NCI-H82 (cell line): ENCODE measurements around the gene PSME3IP1.
"Not testable (repeated sequence)": the region's sequence is repeated elsewhere in the genome, so short reads cannot be mapped to it uniquely, and the experiment has no call there.

Source experiments
- DNase-seq: peaks from one replicate; lab custom pipeline; 2025; lab: John Stamatoyannopoulos, UW

The PSME3IP1 gene

GRCh38 chr16:57123974-57124674 is 61.7 kb downstream of the PSME3IP1 start:
- no peak for DNase-seq

DNA sequence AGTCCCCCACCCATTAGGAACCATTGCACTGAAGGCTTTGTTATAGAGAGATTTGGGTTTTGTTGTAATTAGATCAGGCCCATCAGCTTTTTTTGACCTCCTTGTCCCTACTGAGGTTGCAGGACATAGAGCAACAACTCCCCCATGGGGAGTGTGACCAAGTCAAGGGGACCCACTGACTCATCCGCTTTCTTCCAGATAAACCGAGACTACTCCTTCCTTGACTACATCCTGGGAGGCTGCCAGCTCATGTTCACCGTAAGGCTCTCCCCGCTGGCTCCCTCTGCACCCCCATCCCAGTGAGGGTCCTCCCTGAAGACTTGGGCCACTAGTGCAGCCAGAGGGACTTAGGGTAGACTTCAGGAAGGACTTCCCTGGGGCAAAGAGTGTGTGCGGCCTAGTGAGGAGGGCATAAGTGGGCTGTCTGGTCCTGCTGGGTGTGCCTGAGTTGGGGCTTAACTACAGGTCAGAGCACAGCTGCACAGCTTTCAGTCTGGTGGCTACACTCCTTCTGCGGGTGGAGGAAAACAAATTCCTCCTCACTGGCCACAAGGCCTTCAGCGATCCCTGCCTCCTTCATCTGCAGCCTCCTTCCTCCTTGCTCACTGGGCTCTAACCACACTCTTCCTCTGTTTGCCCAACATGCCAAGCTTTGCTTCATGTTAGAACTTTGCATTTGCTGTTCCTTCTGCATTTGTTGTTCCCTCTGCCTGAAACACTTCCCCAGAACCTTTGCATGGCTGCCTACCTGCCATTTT is 62.4 kb downstream of the PSME3IP1 start:
- DNase-seq, result no peak

DNA sequence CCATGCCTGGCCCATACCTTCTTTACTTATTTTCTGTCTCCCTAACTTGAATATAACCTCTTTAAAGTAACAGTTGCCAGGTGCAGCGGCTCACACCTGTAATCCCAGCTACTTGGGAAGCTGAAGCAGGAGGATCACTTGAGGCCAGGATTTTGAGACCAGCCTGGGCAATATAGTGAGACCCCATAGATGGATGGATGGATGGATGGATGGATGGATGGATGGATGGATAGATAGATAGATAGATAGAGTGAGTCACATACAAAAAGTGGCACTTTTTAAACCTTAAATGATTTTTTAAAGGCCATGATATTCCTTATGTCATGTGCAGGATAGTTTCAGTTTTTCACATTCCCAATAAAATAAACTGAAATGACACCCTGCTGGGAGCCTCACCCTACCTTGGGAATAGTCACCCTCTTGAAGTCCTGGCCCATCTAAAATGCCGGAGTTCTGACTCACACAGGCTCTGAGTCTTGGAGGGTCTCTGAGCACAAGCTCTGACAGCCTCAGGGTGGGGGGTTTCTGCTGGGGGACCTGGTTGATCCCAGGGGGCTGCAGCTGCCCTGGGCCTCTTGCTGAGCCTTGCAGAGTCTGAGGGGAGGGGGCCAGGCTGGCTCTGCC is 67.3 kb downstream of the PSME3IP1 start:
- no peak for DNase-seq

DNA sequence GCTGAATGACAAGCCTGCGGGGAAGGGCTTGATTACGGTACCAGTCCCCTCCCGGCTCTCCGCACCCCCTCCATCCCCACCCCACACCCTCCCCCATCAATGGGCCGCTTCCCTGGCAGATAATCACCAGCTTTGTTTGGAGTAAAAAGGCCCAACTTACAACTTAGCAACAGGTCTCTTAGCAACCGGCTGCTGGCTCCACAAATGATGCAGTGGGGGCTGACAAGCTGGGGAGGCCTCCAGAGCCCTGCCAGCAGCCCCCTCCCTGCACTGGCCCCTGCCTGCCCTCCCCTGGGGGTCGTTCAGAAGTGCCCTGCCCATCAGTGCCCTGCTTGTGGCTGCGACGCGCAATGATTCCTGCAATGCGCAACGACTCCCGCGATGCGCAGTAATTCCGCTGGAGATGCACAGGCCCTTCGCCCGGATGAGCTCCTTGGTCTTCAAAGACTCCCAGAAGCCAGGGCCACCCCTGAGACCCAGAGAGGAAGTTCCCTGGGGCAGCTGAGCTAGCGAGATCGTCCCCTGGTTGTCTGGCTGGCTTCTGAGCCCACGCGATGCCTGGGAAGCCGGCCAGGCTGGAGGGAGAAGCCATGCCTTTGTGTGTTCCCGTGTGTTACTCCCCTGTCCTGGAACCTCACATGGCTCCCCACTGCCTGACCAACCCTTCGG is 70.2 kb downstream of the PSME3IP1 start:
- no peak for DNase-seq

DNA sequence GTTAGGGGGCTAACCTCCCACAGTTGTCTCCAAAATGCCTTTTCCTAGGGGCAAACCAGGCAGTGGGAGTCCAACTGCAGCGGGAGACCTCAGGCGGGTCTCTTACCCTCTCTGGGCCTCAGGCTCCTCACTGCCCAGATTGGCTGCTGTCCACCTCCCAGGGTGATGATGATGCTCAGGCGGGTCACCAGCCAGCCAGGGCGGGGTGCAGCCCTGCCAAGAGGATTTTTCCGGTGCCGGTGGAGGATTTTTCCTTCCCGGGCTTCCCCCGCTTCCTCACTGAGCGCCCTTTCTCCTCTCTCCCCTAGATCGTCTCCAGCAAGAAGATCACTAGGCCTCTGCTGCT is 70.7 kb downstream of the PSME3IP1 start:
- DNase-seq, result no peak

DNA sequence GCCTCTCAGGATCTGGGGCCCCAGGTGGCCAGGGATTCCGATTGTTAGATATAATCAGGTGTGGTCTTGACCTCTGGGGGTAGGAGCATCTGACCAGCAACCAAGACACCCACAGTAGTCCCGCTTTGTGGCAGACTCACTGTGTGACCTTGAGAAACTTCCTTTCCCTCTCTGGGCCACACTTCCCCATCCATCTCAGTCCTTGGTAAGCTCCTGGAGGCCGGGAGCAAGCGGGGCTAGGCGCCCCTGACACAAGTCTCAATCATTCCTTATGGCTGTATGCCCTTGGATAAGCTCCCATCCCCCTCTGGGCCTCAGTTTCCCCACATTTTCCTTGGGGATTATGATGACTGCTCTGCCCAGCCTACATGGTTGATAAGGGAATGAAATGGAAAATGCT is 72.2 kb downstream of the PSME3IP1 start:
- DNase-seq, result no peak

DNA sequence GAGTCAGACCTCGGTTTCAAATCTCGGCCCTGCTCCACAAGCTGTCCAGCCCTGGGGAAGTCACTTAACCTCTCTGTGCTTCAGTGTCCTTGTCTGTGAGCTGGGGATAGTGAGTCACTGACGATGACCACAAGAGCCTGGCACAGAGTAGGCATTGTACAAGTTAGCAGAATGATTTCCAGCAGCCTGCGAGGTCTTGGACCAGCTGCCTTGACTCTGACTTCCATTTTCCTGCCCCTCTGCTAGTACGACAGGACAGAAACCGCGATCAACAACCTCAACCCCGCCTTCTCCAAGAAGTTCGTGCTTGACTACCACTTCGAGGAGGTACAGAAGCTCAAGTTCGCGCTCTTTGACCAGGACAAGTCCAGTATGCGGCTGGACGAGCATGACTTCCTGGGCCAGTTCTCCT is 72.8 kb downstream of the PSME3IP1 start:
- DNase-seq, result no peak

DNA sequence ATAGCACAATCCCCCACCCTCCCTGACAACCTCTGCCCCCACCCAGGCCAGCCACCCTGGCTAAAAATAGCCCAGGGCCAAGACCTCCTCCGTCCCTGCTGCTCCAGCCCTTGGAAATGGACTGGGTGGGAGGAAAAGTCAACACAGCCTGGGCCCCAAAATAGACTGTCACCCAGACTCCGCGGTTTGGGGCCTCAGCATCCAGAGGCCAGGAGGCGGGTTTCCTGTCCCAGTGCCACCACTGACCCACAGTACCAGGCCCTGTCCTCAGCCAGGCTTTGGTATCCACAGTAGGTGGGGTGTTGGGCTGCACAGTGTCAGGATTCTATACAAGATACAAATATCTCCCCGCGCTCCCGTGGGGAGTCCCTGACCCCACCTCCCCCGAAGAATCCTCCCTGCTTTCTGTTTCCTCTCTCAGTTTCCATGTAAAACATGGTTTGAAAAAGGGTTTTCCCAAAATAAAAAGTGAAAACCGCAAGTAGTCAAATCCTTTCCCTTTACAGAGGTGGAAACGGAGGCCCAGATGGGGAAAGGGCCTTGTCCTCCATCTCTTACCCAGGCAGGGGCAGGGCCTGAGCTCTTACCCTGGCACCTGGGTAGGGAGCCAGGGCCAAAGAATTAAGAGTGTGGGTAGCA is 73.3 kb downstream of the PSME3IP1 start:
- DNase-seq, result no peak

GRCh38 chr16:57111420-57111819 is 74.4 kb downstream of the PSME3IP1 start:
- DNase-seq, result no peak

GRCh38 chr16:57110937-57111336 is 74.9 kb downstream of the PSME3IP1 start:
- no peak for DNase-seq

GRCh38 chr16:57109259-57110105 is 76.4 kb downstream of the PSME3IP1 start:
- DNase-seq, result not testable (repeated sequence)

DNA sequence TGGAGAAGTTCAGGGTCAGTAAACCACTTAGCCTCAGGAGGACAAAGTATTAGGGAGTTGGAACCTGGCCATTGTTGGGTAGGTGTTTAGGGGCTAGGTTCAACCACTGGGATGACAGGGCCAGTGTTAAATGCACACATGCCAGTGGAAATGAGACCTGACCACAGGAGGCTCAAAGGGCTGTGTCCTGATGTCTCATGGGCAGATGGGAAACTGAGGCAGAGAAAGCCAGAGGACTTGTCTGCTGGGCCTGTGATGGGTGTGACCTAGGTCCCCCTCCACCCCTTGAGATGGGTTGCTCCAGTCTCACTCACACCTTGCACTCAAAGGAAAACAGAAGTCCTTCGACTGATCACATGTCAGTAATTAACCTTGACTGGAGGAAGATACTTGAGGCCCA is 77.4 kb downstream of the PSME3IP1 start:
- DNase-seq, result no peak

DNA sequence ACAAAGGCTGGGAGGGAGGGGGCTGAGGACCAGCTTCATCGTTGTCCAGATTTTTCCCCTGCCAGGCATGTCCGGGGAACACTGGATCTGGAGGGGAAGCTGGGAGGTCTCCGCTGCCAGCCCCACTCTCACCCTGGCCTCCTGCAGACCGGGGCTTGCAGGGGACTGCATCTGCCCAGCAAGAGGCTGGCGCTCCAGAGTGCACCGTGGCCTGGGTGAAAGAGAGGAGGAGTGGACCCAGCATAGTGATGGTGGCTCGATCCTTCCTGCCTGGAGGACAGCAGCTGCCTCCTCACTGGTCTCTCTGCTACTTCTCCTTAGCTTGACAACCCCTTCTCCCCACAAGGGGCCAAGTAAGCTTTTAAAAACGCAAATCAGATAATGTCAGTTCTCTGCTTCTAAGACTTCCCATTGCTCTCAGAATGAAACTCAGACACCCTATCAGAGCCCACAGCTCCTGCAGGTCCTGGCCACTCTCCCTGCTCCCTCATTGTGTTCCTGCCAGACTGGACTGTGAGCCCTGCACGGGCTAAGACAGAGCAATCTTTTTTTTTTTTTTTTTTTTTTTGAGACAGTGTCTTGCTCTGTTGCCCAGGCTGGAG is 78.4 kb downstream of the PSME3IP1 start:
- DNase-seq, result no peak

- DNase-seq, result no peak
Observed at GRCh38 chr16:57106767-57107166, 79.1 kb downstream of the PSME3IP1 start.

DNA sequence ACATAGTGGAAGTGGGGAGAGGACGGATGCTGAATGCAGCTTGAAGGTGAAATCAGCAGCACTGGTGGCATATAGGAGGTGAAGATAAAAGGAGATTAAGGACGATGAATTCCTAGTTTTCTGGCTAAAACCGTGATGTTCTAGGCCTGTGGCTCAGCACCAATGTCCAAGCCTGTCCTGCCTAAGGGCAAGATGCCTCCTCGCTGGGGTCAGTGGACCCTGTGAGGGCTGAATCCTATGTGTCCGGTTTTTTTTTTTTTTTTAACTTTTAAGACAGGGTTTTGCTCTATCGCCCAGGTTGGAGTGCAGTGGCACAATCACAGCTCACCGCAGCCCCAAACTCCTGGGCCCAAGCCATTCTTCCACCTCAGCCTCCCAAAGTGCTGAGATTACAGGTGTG is 80.7 kb downstream of the PSME3IP1 start:
- DNase-seq, result no peak

GRCh38 chr16:57104706-57105105 is 81.1 kb downstream of the PSME3IP1 start:
- no peak for DNase-seq

DNA sequence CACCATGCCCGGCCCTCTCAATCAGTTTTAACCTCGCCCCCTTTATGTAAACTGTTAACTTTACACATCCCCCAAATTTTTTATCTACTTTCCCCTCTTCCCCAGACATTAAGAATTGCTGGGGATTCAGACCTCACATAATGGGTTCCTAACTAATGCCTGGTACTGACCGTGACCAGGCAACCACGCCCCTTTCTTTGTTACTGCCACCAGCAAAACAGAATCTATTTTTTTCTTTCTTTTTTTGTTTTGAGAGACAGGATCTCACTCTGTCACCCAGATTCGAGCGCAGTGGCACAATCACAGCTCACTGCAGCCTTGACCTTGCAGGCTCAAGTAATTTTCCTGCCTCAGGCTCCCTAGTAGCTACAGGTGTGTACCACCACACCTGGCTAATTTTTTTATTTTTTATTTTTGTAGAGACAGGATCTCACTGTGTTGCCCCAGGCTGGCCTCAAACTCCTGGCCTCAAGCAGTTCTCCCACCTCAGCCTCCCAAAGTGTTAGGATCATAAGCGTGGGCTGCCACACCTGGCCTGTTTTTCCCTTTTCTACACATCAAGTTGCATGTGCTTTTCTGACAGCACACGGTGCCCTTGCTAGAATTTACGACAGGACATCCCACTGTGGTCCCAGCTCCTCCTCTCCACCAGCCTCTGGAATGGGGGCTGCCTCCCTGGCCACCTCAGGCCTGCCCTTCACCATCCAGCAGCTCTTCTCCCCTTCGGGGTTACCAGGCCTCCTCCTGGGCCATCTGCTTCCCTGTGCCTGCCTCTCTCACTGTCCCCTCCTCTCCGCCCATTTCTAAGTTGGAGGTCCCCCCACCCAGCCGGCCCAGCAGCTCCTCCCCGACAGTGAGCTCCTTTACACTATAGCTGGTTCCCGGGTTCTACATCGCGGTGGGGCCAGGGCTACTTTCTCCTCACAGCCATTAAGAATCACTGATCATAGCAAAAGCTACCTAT is 82.7 kb downstream of the PSME3IP1 start:
- DNase-seq, result no peak
